Osteoblast (primary cell): ENCODE results near the gene CLEC17A. TPM values are rescaled to one million over a fixed set of nuclear protein-coding genes. Genes with fewer than 3 reads are reported as not detected.

Source experiments
- DNase-seq: peaks from one replicate; pipeline ENCODE4 v3.0.0; 2011; ENCODE audit warnings: low spot score, mixed read lengths; ENCODE audit not compliant: insufficient read length; ENCODE audit errors: missing footprints
- H2AFZ ChIP-seq: 2 replicates; pipeline ENCODE4 v1.6.0; 2011; ENCODE audit warnings: mild to moderate bottlenecking, low read length
- H3K27ac ChIP-seq: 2 replicates; pipeline ENCODE4 v1.5.1; 2011; ENCODE audit warnings: mild to moderate bottlenecking, low read depth, low read length, moderate library complexity
- H3K27me3 ChIP-seq: 2 replicates; pipeline ENCODE4 v1.6.0; 2012; ENCODE audit warnings: mild to moderate bottlenecking, control low read depth, inconsistent platforms, low read length, moderate library complexity; ENCODE audit not compliant: insufficient read depth
- H3K36me3 ChIP-seq: 2 replicates; pipeline ENCODE4 v1.5.1; 2011; ENCODE audit warnings: mild to moderate bottlenecking, low read length, control low read depth, moderate library complexity; ENCODE audit not compliant: insufficient read depth
- H3K4me1 ChIP-seq: 2 replicates; pipeline ENCODE4 v1.5.1; 2011; ENCODE audit warnings: mild to moderate bottlenecking, low read length, control low read depth, moderate library complexity; ENCODE audit not compliant: insufficient read depth
- H3K4me2 ChIP-seq: 2 replicates; pipeline ENCODE4 v1.6.0; 2011; ENCODE audit warnings: mild to moderate bottlenecking, low read length; ENCODE audit not compliant: insufficient read depth
- H3K4me3 ChIP-seq: fragments of 200-600 bp; sonication (generic); 3 replicates; pipeline ENCODE4 v1.5.1; 2012; ENCODE audit warnings: mild to moderate bottlenecking, low read length, inconsistent platforms; ENCODE audit not compliant: insufficient read depth
- H3K79me2 ChIP-seq: 2 replicates; pipeline ENCODE4 v1.6.0; 2012; ENCODE audit warnings: mild to moderate bottlenecking, low read length, control low read depth, inconsistent platforms; ENCODE audit not compliant: insufficient read depth
- H3K9me3 ChIP-seq: 2 replicates; pipeline ENCODE4 v1.5.1; 2011; ENCODE audit warnings: low read depth, low read length, control low read depth
- H4K20me1 ChIP-seq: 2 replicates; pipeline ENCODE4 v1.6.0; 2012; ENCODE audit warnings: mild to moderate bottlenecking, low read length, control low read depth; ENCODE audit not compliant: insufficient read depth
- total RNA-seq: library from RNA; depleted of rRNA; stranded (reverse); fragments of >200 nt; gene quantifications from 2 replicates; pipeline ENCODE4 v1.2.3, GENCODE V29; 2012
- TF ChIP-seq, protein P1 (sequence below): IDR thresholded peaks from 2 replicates; pipeline ENCODE4 v1.5.1; 2011; ENCODE audit warnings: mild to moderate bottlenecking, low read depth, low read length, moderate library complexity; ENCODE audit errors: extremely low read depth

Gene CLEC17A
- total RNA-seq, 1 donor = under 0.01 TPM

DNA sequence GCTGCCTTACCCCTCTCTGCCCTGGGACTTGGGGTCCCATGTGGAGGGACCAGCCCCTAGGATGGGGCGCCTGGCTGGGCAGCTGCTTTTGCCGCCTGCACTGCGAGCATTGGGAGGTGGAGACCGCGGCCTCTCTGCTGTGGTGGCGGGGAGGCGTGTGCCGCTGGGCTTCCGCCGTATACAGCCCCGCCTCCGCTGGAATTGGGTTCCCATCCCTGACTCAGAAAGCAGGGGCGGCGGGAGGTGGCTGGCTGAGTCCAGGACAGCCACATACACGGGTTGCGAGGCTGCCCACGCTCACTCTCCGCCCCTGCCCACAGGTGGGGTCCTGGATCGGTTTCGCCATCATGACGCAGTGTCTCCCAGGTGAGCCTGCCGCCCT, 17.6 kb upstream of the CLEC17A start:
- no peak overlapping the region for H3K27ac ChIP-seq
- no peaks in the 10 kb centered on the region for H3K9me3 ChIP-seq
- H3K4me2 ChIP-seq = no peak overlapping the region
- H3K4me3 ChIP-seq = no peak overlapping the region
- peaks cover 24% of the 10 kb centered on the region for H3K4me1 ChIP-seq
- peaks cover 3% of the 10 kb centered on the region for H3K36me3 ChIP-seq
- H3K27me3 ChIP-seq = no peaks in the 10 kb centered on the region
- TF ChIP-seq, protein P1, sequence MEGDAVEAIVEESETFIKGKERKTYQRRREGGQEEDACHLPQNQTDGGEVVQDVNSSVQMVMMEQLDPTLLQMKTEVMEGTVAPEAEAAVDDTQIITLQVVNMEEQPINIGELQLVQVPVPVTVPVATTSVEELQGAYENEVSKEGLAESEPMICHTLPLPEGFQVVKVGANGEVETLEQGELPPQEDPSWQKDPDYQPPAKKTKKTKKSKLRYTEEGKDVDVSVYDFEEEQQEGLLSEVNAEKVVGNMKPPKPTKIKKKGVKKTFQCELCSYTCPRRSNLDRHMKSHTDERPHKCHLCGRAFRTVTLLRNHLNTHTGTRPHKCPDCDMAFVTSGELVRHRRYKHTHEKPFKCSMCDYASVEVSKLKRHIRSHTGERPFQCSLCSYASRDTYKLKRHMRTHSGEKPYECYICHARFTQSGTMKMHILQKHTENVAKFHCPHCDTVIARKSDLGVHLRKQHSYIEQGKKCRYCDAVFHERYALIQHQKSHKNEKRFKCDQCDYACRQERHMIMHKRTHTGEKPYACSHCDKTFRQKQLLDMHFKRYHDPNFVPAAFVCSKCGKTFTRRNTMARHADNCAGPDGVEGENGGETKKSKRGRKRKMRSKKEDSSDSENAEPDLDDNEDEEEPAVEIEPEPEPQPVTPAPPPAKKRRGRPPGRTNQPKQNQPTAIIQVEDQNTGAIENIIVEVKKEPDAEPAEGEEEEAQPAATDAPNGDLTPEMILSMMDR = no peak
- H2AFZ ChIP-seq = no peak overlapping the region
- peaks cover 5% of the 10 kb centered on the region for H4K20me1 ChIP-seq
- DNase-seq = peak; percentile 69
- peaks cover 31% of the 10 kb centered on the region for H3K79me2 ChIP-seq

DNA sequence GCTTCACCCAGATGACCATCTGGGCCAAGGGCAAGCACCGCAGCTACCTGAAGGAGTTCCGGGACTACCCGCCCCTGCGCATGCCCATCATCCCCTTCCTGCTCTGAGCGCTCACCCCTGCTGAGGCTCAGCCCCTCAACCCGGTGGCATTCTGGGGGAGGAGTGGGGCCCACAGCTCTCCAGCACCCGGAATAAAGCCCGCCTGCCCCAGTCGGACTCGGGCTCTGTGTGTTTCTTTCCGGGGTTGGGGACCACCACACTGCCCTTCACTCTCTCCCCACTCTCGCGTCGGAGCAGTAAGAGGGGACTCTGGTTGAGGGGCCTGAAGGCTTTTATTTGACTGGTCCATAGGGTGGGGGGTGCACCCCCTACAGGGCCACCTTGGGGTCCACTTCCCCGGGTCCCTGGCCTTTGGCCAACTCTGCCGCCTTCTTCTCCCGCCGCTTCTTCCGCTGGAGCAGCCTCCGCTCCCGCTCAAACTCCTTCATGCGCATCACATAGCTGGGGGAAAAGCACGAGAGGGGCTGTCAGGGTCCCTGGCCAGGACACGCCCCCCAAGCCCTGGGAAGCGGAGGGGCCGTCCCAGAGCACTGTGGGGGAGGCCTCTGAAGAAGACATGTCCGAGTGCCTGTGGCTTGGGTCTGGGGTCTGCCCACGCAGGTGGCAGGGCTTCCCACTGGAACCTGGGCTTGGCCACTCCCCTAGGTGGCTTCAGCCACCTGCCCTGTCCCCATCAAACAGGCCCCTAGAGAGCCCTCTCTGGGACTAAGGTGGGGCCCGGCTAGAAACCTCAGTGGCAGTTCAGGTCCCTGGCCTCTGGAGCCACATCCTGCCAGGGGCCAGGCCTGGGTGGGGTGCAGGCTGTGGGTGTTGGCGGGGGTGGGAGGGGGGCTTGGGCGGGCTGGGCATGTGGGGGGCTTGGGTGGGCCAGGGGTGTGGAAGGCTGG, 16.8 kb upstream of the CLEC17A start:
- Histone ChIP-seq H3K9me3 (no peaks in the 10 kb centered on the region), H3K27me3 (no peaks in the 10 kb centered on the region), H2AFZ (no peak overlapping the region), H3K4me2 (no peak overlapping the region), H3K4me3 (no peak overlapping the region), H3K27ac (no peak overlapping the region), H3K4me1 (peaks cover 22% of the 10 kb centered on the region), H4K20me1 (peaks cover 5% of the 10 kb centered on the region), H3K79me2 (peaks cover 31% of the 10 kb centered on the region), H3K36me3 (peaks cover 3% of the 10 kb centered on the region)
- TF ChIP-seq, protein P1 = no peak
- DNase-seq = no peak

DNA sequence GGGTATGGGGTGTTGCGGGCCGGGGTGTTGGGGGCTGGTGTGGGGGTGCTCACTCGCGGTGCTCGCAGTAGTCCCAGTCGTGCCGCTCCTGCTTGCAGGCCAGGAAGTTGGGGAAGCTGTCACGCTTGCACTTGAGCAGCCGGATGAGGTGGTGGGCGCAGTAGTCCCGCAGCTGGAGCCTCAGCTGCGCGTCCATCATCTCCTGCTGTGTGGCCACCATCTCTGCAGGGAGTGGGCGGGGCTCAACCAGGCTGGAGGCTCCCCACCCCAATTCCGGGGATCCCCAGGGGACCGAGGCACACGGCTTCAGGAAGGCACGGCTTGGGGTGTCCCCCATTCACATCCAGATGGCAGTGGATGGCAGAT, 16.2 kb upstream of the CLEC17A start:
- H3K9me3 ChIP-seq = no peaks in the 10 kb centered on the region
- H2AFZ ChIP-seq = no peak overlapping the region
- no peak overlapping the region for H3K27ac ChIP-seq
- H3K36me3 ChIP-seq = peaks cover 3% of the 10 kb centered on the region
- peaks cover 5% of the 10 kb centered on the region for H4K20me1 ChIP-seq
- H3K79me2 ChIP-seq = peaks cover 34% of the 10 kb centered on the region
- no peak overlapping the region for H3K4me2 ChIP-seq
- no peak for DNase-seq
- H3K27me3 ChIP-seq = no peaks in the 10 kb centered on the region
- no peak overlapping the region for H3K4me3 ChIP-seq
- TF ChIP-seq, protein P1 = no peak
- H3K4me1 ChIP-seq = peaks cover 18% of the 10 kb centered on the region

DNA sequence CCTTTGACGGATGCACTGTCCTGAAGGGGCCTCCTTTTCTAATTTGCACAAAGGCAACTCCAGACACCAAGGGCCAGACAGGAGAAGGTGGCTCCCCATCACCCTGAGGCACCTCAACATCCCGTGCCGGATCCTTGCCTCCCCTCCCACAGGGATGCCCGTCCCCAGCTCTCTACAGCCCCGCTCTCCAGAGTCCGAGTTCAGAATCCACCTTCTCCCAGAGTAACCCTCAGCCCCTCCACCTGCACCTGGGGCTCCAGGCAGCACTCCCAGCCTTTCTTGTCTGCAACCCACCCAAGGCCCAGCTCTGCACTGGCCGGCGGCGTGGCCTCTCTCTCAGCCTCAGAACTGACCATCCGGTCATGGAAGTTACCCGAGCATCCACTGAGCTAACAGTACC, 15.8 kb upstream of the CLEC17A start:
- Histone ChIP-seq H3K4me2 (no peak overlapping the region), H3K4me1 (peaks cover 15% of the 10 kb centered on the region), H3K27ac (no peak overlapping the region), H3K9me3 (no peaks in the 10 kb centered on the region), H3K4me3 (no peak overlapping the region), H3K27me3 (no peaks in the 10 kb centered on the region), H3K36me3 (peaks cover 3% of the 10 kb centered on the region), H3K79me2 (peaks cover 36% of the 10 kb centered on the region), H2AFZ (no peak overlapping the region), H4K20me1 (peaks cover 5% of the 10 kb centered on the region)
- TF ChIP-seq, protein P1 = no peak
- DNase-seq = no peak
